Measurements from ENCODE around the gene MMP26. TPM values are rescaled to one million over a fixed set of nuclear protein-coding genes. Genes with fewer than 3 reads are reported as not detected.

MMP26 gene
- not detected for polyA plus RNA-seq (2012; ENCODE audit: insufficient read depth, insufficient read length, low read depth)

DNA sequence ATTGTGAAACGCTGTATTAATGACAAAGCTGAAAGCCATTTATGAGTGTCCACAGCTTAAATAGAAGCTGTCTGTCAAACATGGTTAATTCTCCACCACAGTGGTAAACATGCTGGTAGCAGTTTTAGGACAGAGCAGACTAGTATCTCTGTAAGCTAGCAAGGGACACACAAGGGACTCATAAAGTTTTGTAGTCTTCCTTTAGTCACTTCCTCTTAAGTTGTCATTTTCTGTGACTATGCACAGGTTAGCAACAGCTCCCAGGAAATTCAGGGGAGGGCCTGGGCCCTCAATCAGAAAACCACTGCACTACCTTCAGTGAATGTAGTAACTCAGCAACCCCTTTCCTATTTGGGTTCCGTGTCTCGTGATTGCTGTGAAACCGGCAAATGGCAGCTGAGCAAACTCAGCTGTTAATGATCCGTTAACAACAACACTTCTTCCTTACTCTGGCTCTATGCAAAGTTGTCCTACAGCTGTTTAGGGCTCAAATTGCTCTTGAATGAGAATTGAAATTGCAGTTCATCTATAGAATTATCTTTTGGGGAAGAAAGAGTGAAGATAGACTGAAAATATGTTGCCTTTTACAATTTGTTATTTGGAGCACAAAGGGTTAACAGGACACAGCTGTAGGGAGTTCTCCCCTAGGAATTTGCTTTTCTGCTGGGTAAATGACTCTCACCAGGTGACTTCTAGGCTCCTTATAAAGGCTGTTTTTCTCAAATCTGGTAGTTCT lies at the start of gene MMP26:
Gene MMP26 (plus strand): TSS at position 731 of the 736 bp plus-strand sequence.
- H3K36me3 ChIP-seq, result no peaks in the 10 kb centered on the region
- TF ChIP-seq, protein P1, sequence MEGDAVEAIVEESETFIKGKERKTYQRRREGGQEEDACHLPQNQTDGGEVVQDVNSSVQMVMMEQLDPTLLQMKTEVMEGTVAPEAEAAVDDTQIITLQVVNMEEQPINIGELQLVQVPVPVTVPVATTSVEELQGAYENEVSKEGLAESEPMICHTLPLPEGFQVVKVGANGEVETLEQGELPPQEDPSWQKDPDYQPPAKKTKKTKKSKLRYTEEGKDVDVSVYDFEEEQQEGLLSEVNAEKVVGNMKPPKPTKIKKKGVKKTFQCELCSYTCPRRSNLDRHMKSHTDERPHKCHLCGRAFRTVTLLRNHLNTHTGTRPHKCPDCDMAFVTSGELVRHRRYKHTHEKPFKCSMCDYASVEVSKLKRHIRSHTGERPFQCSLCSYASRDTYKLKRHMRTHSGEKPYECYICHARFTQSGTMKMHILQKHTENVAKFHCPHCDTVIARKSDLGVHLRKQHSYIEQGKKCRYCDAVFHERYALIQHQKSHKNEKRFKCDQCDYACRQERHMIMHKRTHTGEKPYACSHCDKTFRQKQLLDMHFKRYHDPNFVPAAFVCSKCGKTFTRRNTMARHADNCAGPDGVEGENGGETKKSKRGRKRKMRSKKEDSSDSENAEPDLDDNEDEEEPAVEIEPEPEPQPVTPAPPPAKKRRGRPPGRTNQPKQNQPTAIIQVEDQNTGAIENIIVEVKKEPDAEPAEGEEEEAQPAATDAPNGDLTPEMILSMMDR (IDR thresholded peaks at IDR 0.05; ENCODE audit: low read depth, low read length), result no peak
- no peaks in the 10 kb centered on the region for H3K27me3 ChIP-seq
- no peak for DNase-seq
- H3K4me3 ChIP-seq (ENCODE audit: low read depth, low read length), result no peak within 1 kb of the TSS
- H3K4me1 ChIP-seq, result no peaks in the 10 kb centered on the region
- no peaks in the 10 kb centered on the region for H3K9me3 ChIP-seq

GRCh38 chr11:4658629-4659445 lies 45.7 kb upstream of the MMP26 start:
- Histone ChIP-seq H3K4me3 (ENCODE audit: low read depth, low read length) (no peak overlapping the region), H3K4me1 (no peaks in the 10 kb centered on the region), H3K36me3 (no peaks in the 10 kb centered on the region), H3K9me3 (no peaks in the 10 kb centered on the region), H3K27me3 (no peaks in the 10 kb centered on the region)
- DNase-seq, result no peak
- TF ChIP-seq, protein P1 (IDR thresholded peaks at IDR 0.05; ENCODE audit: low read depth, low read length), result no peak

- Histone ChIP-seq H3K36me3 (no peaks in the 10 kb centered on the region), H3K4me3 (ENCODE audit: low read depth, low read length) (no peak overlapping the region), H3K9me3 (no peaks in the 10 kb centered on the region), H3K4me1 (no peaks in the 10 kb centered on the region), H3K27me3 (no peaks in the 10 kb centered on the region)
- DNase-seq, result no peak
- TF ChIP-seq, protein P1 (IDR thresholded peaks at IDR 0.05; ENCODE audit: low read depth, low read length), result no peak
These were observed 41.7 kb upstream of the MMP26 start for GRCh38 chr11:4662876-4663275.

DNA sequence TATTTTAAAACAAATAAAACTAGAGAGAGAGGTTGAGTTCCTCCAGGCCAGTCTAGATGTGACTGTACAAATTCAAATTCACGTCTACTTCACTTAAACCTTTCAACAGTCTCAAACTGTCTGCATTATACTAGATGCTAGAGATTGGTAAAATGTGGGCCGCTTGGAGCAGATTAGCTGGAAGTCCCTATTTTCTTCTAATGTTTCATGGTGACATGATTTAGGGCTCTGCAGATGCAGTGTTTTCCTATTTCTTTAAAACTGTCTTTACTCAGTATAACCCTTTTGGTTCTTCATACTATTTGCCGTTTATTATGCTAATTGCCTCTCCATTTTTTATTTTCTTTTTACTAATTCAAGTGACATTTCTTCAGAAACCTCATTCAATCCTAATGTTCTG lies 40.4 kb upstream of the MMP26 start:
- no peaks in the 10 kb centered on the region for H3K9me3 ChIP-seq
- no peaks in the 10 kb centered on the region for H3K27me3 ChIP-seq
- no peak overlapping the region for H3K4me3 ChIP-seq (ENCODE audit: low read depth, low read length)

DNA sequence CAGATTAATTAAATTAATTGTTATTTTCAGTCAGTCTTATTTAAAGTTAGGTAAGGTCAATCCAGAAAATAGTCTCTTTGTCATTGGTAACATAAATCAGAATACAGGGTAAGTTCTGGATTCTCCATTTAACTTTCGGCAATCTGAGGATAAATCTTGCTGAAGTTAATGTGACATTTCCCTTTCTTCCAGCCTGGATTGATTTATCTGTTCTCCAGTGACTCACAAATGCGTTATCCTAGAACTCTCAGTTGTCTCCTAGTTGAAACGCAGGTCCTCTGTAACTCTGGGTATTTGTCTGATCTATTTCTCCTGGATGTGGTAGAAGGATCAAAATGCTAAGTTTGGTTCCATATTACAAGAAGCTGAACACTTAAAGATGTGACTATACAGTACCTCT lies 39.8 kb upstream of the MMP26 start:
- TF ChIP-seq, protein P1 (IDR thresholded peaks at IDR 0.05; ENCODE audit: low read depth, low read length), result no peak
- Histone ChIP-seq H3K27me3 (no peaks in the 10 kb centered on the region), H3K9me3 (no peaks in the 10 kb centered on the region), H3K4me1 (no peaks in the 10 kb centered on the region), H3K36me3 (no peaks in the 10 kb centered on the region), H3K4me3 (ENCODE audit: low read depth, low read length) (no peak overlapping the region)
- no peak for DNase-seq

More for the DNA sequence above, 40.4 kb upstream of the MMP26 start:
- TF ChIP-seq, protein P1 (IDR thresholded peaks at IDR 0.05; ENCODE audit: low read depth, low read length), result no peak
- Histone ChIP-seq H3K4me1 (no peaks in the 10 kb centered on the region), H3K36me3 (no peaks in the 10 kb centered on the region)
- no peak for DNase-seq

DNA sequence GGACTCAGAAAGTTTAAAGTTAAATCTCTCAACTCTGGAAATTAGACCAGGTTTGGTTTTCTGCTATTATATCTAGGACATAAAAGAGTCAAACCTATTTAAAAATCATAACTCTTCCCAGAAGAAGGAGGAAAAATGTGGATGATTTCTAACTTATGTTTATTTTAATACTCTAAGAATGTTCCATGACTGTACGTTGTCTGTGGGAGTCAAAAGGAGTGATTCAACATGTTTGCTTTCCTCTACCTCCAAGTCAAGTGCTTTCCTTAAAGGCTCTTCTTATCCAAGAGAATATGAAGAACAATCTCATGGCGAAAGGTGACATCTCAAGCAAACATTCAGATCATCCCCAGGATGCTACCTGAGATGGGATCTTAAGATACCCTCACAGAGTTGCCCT lies 39.2 kb upstream of the MMP26 start:
- TF ChIP-seq, protein P1 (IDR thresholded peaks at IDR 0.05; ENCODE audit: low read depth, low read length), result no peak
- Histone ChIP-seq H3K9me3 (no peaks in the 10 kb centered on the region), H3K36me3 (no peaks in the 10 kb centered on the region), H3K27me3 (no peaks in the 10 kb centered on the region), H3K4me1 (no peaks in the 10 kb centered on the region), H3K4me3 (ENCODE audit: low read depth, low read length) (no peak overlapping the region)
- no peak for DNase-seq
